ENCODE data around the gene LHX8.
"Not testable (repeated sequence)": the region's sequence is repeated elsewhere in the genome, so short reads cannot be mapped to it uniquely, and the experiment has no call there.

The LHX8 gene

GRCh38 chr1:75133750-75134646 is at the start of gene LHX8:
TSS of gene LHX8 (plus strand) at chr1:75134388. CDS start at chr1:75136615, 2,227 bp downstream.
- DNase-seq, result no peak

DNA sequence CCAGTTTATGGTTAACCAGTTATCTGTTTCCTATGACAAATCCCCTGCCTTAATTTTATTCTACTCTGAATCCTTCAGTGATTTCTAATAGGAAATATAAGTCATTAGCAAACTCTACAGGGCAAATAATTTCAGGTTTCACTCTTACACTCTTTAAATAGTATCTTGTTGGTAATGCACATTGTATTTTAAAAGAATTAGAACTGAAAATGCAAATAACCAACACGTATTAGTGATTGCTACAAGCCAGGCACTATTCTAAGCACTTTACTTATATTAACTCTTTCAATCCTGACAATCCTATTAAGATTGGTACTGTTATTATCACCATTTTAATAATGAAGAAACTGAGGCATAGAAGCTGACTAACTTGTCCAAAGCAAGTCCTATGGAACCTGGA is 48.3 kb upstream of the LHX8 start:
- no peak for DNase-seq

GRCh38 chr1:75087278-75087677 is 46.9 kb upstream of the LHX8 start:
- DNase-seq, result no peak

DNA sequence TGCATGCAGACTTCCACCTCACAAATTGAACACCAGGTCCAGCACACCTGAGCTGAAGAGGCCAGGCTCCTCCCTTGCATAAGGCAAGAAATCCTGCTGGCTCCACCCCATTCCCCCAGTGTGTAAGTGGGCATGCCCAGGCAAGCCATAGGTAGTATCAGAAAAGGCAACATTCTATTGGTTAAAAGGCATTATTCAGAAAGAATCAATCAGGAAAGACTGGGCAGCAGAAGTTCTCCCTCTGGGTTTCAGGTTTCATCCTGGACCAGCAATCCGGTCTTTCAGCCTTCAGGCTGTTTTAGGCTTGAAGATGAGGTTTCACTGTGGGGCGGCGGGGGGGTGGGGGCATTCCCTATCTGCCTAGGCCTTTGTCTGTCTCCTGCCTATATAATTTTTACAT is 42.0 kb upstream of the LHX8 start:
- no peak for DNase-seq

- DNase-seq, result no peak
Observed at GRCh38 chr1:75097654-75098053, 36.5 kb upstream of the LHX8 start.

DNA sequence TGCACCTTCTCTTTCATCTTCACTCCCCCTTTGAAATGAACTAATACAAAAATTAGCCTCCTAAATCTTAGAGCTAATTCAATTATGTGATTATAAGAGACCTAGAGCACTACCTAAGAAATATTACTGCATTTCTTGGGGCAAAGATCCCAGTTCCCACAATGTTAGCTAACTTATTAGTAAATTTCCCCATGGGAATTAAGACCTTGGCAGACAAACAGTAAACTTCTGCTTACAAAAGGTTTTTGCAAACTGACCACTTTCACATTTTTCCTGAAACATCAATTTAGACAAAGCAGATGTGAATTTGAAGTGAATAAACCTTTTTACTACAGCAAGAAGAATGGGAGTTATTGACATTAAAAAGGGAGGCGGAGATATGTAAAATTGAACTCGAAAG is 34.6 kb upstream of the LHX8 start:
- DNase-seq, result no peak

GRCh38 chr1:75100481-75101092 is 33.6 kb upstream of the LHX8 start:
- no peak for DNase-seq

DNA sequence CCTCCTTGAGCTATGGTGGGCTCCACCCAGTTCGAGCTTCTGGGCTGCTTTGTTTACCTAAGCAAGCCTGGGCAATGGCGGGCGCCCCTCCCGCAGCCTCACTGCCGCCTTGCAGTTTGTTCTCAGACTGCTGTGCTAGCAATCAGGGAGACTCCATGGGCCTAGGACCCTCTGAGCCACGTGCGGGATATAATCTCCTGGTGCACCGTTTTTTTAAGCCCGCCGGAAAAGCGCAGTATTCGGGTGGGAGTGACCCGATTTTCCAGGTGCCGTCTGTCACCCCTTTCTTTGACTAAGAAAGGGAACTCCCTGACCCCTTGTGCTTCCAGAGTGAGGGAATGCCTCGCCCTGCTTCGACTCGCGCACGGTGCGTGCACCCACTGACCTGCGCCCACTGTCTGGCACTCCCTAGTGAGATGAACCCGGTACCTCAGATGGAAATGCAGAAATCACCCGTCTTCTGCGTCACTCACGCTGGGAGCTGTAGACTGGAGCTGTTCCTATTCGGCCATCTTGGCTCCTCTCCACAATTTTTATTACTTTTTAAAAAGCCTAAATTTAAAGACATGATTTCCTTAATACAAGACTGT is 21.7 kb upstream of the LHX8 start:
- not testable (repeated sequence) for DNase-seq

GRCh38 chr1:75115654-75116053 is 18.5 kb upstream of the LHX8 start:
- DNase-seq, result no peak

GRCh38 chr1:75123756-75124155 is 10.4 kb upstream of the LHX8 start:
- DNase-seq, result no peak

- DNase-seq, result no peak
Observed at GRCh38 chr1:75124510-75124909, 9.7 kb upstream of the LHX8 start.

DNA sequence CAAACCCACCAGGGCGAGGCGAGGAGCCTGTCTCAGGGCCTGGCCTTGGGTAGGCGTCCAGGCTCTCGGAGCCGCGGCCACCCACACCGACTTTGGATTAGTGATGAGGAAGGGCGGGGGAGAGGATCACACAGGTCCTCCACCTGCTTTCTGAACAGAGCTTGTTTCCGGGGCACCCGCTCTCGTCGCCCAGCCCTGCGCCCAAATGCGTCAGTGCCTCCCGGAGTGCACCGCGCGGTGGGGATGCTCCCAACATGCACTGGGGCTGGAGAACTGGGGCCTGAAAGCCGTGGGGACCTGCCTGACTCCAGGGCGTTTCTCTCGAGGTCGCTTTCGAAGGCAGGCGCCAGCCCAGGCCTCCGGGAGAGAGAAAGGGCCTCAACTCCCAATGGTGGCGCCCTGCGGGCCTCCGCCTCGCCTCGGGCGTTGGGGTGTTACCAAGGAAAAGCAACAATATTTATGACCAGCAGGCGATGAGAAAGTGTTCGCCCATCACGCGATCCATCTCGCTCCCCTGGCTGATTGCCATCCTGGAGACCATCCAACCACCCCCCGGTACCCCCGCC is 8.9 kb upstream of the LHX8 start:
- DNase-seq, result no peak

GRCh38 chr1:75126611-75127101 is 7.5 kb upstream of the LHX8 start:
- no peak for DNase-seq

GRCh38 chr1:75127916-75128717 is 6.1 kb upstream of the LHX8 start:
- no peak for DNase-seq

- no peak for DNase-seq
Observed at GRCh38 chr1:75129660-75129982, 4.6 kb upstream of the LHX8 start.

DNA sequence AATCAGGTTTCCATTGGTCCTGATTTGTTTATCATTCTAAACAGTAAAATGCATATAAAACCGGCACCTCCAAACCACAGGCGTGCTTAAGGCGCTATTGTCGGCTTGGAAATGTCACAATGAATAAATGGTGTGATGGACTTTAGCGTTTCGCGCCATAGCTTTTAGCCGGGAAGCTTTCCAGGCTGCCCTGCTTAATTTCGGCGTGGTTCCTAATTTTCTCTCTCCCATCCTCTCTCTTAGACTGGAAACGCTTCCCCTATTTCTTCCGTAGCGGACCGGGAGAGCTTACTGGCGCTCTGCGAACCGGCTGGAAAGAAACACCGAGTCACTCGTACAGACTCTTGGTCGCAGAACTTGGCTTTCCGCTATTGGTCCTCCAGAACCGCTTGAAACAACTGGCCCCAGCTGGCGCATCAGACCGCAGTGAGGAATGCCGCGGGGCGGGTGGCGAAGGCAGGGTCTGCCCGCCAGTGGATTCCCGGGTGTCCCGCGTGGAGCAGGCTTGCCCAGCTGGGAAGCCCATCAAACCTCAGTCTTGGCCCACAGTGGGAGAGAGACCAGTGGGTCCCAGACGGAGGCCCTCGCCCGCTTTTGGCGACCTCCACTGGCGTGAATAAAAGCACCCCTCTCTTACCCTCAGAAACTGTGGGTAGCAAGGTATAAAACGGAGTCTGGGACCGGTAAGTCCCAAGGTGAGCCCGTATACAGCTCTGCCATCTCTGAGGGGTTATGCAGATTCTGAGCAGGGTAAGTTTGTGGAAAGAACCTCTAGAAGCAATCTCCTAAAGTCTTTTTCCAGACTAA is 4.0 kb upstream of the LHX8 start:
- no peak for DNase-seq

DNA sequence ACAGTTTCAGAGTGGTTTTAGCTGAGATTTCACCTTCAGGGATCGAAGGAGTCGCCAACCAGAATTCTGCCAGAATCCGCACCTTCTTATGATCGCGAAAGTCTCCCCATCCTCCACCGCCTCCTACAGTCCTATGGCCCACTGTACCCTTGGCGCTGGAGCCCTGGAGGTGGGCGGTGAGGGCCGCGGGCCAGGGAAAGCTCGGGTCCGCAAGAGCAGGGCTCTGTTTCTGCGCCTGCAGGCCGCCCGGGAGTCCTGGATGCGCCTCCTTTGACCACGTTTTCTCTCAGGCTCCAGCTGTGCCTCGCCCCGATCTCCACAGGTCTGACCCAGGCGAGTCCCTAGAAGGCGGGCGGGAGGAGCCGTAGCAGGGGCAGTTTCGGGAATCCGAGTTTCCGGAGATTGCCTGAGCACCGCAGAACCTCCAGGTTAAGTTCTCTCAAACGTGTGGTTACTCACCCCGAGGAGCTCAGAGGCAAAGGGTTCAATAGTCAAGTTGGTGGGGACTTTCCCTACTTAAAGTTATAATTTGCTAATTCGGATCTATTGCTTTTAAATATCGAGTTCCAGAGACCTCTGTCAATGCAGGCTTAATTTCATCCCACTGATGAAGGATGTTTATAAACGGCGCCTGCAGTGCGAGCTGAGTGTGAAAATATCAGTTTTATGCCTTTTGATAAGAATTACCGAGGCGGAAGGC is 3.2 kb upstream of the LHX8 start:
- DNase-seq, result no peak

DNA sequence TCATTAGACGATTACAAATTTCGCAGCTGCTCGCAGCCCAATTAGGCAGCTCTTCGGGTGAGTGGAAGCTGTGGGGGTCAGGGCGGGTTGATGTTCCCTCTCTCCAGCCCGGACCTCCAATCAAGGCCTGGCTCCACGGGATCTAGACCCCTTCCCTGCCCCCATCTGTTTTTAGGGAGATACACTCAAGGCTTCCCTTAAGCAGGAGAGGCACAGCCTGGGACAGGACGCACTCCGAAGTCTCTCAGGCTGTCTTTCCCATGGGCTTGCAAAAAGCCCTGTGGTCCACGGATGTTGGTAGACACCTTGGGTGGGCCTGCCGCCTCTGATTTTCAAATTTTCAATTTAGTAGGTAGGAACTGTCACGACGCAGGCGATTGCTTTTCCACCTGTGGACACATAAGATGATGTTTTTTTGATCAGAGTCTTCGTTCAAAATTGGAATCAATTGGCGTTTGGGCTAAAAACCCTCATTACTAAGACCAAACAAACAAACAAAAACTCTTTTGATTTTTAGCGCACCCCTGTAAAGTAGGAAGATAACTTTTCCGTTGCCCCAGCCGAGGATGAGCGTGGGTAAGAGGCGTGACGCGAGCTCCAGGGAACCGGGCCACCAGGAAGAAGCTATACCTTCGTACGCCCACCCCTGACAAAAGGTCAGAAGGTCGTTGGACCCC is 2.5 kb upstream of the LHX8 start:
- DNase-seq, result no peak

DNA sequence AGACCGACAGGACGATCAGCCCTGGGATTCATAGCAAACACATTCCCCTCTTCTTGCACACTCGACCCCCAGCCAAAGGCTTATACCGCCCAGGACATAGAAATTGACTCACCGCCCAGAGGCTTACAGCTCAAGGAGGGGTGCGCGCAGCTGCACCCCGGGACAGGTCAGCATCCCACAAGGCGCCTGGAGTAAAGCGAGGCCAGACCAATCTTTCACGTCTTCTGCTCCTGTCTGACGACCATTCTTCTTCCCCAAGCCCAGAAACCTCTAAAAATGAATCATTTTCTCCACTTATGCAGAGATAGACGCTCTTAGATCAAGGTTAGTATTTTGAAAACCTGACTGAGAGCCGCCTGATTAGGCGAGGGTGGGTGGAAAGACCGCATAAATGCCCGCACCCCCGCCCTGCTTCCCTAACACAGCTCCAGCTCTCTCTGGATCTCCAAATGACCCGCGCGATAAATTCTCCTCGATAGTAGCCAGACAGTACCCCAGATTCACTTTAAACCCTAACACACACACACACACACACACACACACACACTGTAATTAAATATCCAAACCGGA is 1.9 kb upstream of the LHX8 start:
- DNase-seq, result no peak

Measured in CD4-positive, alpha-beta T cell treated with Interferon gamma for 1 hour (primary cell).